Esophagus muscularis mucosa (tissue), 4 donors: Measurements from ENCODE around the gene GPR61.

Experiments
- CTCF ChIP-seq, 3 experiments: fragments of 200-600 bp in 2 of 3; fragments of 450-650 bp in 1 of 3; sonication (generic) in 2 of 3; IDR thresholded peaks; one replicate each; pipeline ENCODE4 v1.5.1; 2017 to 2019; ENCODE audit warnings: antibody characterized with exemption in 3 of 3, mild to moderate bottlenecking in 2 of 3, moderate library complexity in 1 of 3
- EP300 ChIP-seq: sonication (generic); formaldehyde crosslinking; IDR thresholded peaks from one replicate; pipeline ENCODE4 v1.6.1; 2017; ENCODE audit warnings: antibody characterized with exemption
- POLR2A ChIP-seq: fragments of 450-650 bp; IDR thresholded peaks from one replicate; pipeline ENCODE4 v1.6.1; 2017; ENCODE audit warnings: antibody characterized with exemption, moderate library complexity, mild to moderate bottlenecking, low read depth

GRCh38 chr1:109592916-109593315 is 53.2 kb downstream of the GPR61 start:
- TF ChIP-seq POLR2A (no peak), CTCF (IDR thresholded peaks at IDR 0.05) (no peak), EP300 (no peak)
